MM.1S (cell line): ENCODE measurements around the gene PRAMEF18.
"Not testable (repeated sequence)": the region's sequence is repeated elsewhere in the genome, so short reads cannot be mapped to it uniquely, and the experiment has no call there.

Experiments used
- CTCF ChIP-seq: fragments of 300-600 bp; sonication (generic); IDR thresholded peaks from 2 replicates; pipeline ENCODE4 v1.5.1; 2016; ENCODE audit warnings: antibody characterized with exemption, low read length, mixed read lengths
- EZH2 ChIP-seq: fragments of 300-600 bp; sonication (generic); optimal IDR thresholded peaks from 2 replicates; pipeline ENCODE3; 2017; ENCODE audit warnings: low read depth, mild to moderate bottlenecking, antibody characterized with exemption, low read length, mixed read lengths

- TF ChIP-seq CTCF, EZH2: not testable (repeated sequence)
These were observed 17.2 kb downstream of the PRAMEF18 start for GRCh38 chr1:13208712-13209111.
